Activated T-cell treated with anti-CD3 and anti-CD28 coated beads for 1 hour (primary cell): ENCODE measurements around the gene MAG.

ENCODE experiments used
- DNase-seq: peaks from one replicate; pipeline ENCODE4 v3.0.0-alpha.2; 2020; ENCODE audit warnings: low read depth

MAG gene

GRCh38 chr19:35265126-35265899 is 26.6 kb upstream of the MAG start:
- DNase-seq, result no peak

- no peak for DNase-seq
Measured at GRCh38 chr19:35265900-35266519, 26.0 kb upstream of the MAG start.

DNA sequence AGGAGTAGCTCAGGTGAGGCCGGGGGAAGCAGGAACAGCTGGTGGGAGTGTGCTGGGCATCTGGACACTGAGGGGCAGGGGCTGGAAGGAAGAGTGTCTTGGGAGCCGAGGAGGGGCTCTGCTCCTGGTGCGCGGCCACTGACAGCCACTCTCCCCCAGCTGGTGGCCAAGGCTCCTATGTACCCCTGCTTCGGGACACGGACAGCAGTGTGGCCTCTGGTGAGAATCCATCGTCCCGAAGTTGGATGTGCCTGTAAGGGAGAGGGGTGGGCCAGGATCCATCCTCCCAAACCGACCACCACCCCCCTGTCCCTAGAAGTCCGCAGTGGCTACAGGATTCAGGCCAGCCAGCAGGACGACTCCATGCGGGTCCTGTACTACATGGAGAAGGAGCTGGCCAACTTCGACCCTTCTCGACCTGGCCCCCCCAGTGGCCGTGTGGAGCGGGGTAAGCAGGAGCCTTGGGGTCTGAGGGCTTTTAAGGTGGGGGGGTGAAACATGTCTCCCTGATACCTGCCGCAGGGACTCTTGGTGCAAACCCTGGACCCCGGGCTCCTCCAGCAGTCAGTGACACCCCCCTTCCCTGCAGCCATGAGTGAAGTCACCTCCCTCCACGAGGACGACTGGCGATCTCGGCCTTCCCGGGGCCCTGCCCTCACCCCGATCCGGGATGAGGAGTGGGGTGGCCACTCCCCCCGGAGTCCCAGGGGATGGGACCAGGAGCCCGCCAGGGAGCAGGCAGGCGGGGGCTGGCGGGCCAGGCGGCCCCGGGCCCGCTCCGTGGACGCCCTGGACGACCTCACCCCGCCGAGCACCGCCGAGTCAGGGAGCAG is 25.2 kb upstream of the MAG start:
- DNase-seq, result no peak

- peak; percentile 31 for DNase-seq
Measured at GRCh38 chr19:35267353-35267817, 24.6 kb upstream of the MAG start.

- DNase-seq, result peak; percentile 61
Measured at GRCh38 chr19:35267818-35268535, 24.0 kb upstream of the MAG start.

DNA sequence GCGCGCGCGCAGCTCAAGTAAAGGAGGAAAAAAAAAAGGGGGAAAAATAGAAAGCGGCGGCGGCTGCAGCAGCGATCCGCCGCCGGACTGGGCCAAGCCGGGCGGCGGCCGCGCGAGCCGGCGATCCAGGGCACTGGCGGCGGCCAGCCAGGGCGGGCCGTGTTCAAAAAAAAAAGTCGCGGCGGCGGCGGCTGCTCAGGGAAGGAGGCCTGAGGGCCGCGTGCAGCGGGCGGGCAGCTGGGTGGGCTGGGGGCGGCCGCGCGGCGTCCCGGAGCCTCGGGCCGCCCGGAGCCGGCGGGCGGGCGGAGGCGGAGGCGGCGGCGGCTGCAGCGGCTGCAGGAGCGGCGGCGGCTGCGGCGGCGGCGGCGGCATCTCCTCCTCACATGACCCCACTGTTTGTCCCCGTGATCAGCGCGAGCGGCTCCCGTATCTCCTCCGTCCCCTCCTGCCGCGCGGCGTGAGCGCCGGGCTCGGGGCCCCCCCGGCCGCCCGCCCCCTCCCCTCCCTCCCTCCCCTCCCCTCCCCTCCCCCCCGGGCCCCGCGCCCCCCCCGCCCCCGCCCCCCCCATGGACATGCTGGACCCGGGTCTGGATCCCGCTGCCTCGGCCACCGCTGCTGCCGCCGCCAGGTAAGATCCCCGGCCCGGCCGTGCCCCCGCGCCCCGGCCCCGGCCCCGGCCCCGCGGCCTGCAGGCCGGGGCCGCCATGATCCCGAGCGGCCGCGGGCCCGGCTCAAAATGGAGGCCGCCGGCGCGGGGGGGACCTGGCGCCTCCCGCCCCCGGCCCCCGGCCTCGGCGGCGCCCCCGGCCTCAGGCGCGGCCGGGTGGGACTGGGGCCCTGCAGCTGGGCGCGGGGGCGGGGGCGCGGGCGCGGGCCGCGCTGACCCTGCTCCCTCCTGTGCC is 23.2 kb upstream of the MAG start, which contains the start of gene USF2:
TSS of gene USF2 (plus strand) at position 427 of the 902 bp plus-strand sequence. CDS start at position 567, 140 bp downstream.
- DNase-seq, result peak; percentile 35

GRCh38 chr19:35269438-35270117 is 22.4 kb upstream of the MAG start:
- peak; percentile 68 for DNase-seq

- no peak for DNase-seq
Measured at GRCh38 chr19:35270381-35270811, 21.6 kb upstream of the MAG start.

GRCh38 chr19:35271546-35271945 is 20.4 kb upstream of the MAG start:
- DNase-seq, result no peak

DNA sequence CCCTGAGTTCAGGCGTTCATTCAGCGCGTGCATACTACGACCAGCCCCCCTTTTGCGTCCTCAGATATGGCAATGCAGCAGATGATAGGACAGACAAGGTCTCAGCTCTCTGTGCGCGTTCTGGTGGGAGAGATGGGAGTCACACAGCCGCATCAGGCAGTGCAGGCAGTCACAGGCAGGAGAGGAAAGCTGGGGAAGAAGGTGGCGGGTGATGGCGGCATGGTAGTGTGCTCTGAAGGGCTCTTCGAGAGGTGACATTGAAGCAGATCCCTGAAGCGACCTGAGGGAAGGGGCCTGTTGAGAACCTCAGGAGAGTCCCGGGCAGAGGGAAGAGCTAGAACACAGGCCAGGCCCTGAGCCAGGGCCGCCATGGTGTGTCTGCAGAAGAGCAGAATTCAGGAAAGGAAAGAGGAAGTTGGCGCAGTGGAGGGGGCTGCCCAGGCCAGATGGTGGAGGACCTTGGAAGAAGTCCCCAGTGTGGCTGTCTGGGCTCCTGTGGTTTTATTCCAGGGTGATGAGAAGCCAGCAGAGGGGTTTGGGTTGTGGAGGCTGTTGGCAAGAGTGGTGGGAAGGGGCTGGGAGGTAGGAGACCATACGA is 19.7 kb upstream of the MAG start:
- no peak for DNase-seq

- DNase-seq, result no peak
Measured at GRCh38 chr19:35272954-35273649, 18.9 kb upstream of the MAG start.

DNA sequence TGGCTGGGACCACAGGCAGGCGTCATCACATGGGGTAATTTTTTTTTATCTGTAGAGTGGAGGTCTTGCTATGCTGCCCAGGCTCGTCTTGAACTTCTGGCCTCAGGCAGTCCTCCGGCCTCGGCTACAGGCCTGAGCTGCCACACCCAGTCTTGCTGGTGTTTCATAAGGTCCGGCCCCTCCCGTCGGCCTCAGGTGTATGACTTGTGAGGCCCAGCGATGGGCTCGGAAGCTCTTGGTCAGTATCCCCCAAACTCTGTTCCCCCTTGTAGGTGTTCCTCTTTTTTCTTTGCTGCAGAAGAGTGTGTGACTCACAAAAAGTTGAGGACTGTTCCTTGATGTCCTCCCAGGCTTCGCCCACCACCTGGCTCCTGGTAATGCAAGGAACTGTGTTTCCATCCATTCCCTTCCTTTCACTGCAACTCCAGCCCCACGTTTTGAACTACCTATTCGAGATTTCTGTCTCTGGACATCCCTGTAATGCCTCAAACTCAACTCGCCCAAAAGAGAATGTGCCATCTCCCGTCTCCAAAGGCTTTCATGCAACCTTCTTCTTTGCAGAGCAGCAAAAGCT is 18.2 kb upstream of the MAG start:
- DNase-seq, result no peak

GRCh38 chr19:35274323-35274722 is 17.6 kb upstream of the MAG start:
- no peak for DNase-seq

GRCh38 chr19:35276706-35277281 is 15.2 kb upstream of the MAG start:
- DNase-seq, result no peak

DNA sequence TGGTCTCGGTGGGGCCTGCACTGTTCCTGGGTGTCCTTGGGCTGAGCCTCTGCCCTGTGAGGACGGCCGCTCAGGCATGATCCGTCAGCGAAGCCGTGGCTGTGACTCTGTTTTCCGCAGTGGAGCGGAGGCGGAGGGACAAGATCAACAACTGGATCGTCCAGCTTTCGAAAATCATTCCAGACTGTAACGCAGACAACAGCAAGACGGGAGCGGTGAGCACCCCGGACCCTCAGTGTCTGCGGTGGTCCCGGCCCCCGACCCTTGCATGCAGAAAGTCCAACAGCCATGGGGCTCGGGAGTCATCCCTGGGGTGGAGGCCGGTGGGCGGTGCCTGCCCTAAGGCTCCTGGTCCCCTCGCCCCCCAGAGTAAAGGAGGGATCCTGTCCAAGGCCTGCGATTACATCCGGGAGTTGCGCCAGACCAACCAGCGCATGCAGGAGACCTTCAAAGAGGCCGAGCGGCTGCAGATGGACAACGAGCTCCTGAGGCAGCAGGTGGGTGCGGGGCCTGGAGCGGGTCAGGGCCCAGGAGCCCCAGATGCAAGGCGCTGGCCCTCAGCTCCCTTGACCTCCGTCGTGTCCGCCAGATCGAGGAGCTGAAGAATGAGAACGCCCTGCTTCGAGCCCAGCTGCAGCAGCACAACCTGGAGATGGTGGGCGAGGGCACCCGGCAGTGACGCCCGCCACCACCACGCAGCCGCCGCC is 13.2 kb upstream of the MAG start:
- DNase-seq, result no peak

- no peak for DNase-seq
Measured at GRCh38 chr19:35279374-35279773, 12.6 kb upstream of the MAG start.

DNA sequence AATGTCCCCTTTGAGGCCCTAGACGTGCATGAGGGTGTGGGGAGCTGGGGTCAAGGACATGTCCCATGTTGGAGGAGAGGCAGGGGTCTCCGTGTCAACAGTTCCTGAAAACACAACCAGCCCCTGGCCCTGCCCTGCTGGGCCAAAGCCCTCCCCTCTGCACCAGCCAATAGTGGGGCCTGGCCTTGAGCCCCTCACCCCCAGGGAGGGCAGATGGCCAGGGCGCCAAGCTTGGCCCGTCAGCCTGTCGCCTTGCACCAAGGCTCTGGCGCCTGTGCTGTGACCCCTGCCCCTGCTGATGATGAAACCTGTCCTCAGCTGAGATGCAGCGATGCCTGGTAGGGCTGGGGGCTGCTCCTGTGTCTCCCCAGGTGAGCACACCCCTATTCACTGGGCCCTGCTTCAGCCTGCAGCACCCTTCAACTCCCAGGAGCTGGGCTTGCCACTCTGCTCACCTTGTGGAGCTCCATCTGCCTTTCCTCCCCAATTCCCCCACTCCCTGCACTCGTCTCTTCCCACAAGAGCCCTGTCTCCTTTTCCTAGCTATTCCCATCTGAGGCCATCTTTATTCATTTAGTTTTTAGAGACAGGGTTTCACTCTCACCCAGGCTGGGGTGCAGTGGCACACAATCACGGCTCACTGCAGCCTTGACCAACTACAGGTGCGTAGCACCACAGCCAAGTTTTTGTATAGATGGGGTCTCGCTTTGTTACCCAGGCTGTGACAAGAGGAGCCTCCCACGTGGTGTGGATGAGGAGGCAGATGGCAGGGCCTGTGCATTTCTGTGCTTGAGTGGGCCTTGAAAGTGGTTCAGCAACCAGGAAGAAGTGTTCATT is 11.8 kb upstream of the MAG start:
- DNase-seq, result no peak
